A549 treated with GW870086 at 1 μM for 4 hours (cell line): ENCODE results near the gene JMJD8. TPM values are rescaled to one million over a fixed set of nuclear protein-coding genes. Genes with fewer than 3 reads are reported as not detected.

Experiments
- total RNA-seq: library from RNA; stranded (reverse); fragments of 200-300 nt; extraction: Qiagen RNA extraction; gene quantifications from 5 replicates; pipeline ENCODE4 v1.2.3, GENCODE V29; 2022; ENCODE audit warnings: low read depth

Gene JMJD8, protein sequence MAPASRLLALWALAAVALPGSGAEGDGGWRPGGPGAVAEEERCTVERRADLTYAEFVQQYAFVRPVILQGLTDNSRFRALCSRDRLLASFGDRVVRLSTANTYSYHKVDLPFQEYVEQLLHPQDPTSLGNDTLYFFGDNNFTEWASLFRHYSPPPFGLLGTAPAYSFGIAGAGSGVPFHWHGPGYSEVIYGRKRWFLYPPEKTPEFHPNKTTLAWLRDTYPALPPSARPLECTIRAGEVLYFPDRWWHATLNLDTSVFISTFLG
- total RNA-seq: 63.9 to 81.6 TPM (median 78.7 TPM) in 5 replicates

GRCh38 chr16:684071-684794, at the start of gene JMJD8:
Gene JMJD8, minus strand, starts transcription at chr16:684334. Its CDS starts 15 bp downstream, at chr16:684319.

GRCh38 chr16:726438-727290, 42.5 kb upstream of the JMJD8 start, which contains the start of the genes CCDC78 and HAGHL:
Gene CCDC78, minus strand, starts transcription at chr16:726443. Its CDS starts 76 bp downstream, at chr16:726367.
Gene HAGHL, plus strand, starts transcription at chr16:727106. Its CDS starts 404 bp downstream, at chr16:727510.

GRCh38 chr16:720990-721764, 37.0 kb upstream of the JMJD8 start, which contains the start of gene ANTKMT:
Gene ANTKMT, plus strand, starts transcription at chr16:721146. Its CDS starts 129 bp downstream, at chr16:721275.

DNA sequence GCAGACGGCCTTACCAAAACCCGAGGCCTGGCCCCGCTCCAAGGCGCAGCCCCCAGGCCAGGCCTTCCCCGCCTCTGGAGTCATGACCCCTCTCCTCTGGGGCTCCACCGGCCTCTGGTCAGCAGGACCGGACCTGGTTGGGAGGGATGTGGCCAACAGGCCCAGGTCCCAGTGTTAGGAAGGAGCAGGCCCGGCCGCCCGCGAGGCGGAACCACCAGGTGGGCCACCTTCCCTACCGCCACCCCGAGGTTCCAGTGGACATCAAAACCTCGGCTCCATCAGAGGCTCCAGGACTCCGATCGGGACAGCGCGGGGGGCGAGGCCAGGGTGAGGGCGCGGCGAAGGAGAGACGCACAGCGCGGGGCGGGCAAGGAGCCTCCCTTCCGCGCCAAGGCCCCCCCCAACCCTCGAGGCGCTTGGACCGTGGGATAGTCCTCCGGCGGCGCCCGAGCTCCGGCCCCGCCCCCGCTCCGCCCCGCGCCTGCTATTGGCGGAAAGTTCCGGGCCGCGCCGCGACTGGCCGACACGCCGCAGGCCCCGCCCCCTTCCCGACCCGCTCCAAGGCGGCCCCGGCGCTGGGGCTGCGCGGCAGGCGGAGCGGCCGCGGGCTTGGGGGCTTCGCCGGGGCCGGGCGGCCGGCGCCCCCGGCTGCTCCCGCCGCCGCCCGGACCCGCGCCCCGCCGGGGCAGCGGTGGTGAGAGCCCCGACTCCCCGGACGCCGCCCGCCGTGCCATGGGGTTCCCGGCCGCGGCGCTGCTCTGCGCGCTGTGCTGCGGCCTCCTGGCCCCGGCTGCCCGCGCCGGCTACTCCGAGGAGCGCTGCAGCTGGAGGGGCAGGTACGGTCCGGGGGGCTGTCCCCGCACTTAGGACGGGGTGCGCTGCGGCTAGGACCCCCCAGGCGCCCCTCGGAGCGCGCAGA, 30.7 kb upstream of the JMJD8 start, which contains the start of gene METRN:
METRN (plus strand) TSS at position 561 of the 919 bp plus-strand sequence; CDS start at position 733, 172 bp downstream.

GRCh38 chr16:705431-706188, 21.5 kb upstream of the JMJD8 start, which contains the start of gene FBXL16:
Gene FBXL16, minus strand, starts transcription at chr16:705801. Its CDS starts 8,396 bp downstream, at chr16:697405.

DNA sequence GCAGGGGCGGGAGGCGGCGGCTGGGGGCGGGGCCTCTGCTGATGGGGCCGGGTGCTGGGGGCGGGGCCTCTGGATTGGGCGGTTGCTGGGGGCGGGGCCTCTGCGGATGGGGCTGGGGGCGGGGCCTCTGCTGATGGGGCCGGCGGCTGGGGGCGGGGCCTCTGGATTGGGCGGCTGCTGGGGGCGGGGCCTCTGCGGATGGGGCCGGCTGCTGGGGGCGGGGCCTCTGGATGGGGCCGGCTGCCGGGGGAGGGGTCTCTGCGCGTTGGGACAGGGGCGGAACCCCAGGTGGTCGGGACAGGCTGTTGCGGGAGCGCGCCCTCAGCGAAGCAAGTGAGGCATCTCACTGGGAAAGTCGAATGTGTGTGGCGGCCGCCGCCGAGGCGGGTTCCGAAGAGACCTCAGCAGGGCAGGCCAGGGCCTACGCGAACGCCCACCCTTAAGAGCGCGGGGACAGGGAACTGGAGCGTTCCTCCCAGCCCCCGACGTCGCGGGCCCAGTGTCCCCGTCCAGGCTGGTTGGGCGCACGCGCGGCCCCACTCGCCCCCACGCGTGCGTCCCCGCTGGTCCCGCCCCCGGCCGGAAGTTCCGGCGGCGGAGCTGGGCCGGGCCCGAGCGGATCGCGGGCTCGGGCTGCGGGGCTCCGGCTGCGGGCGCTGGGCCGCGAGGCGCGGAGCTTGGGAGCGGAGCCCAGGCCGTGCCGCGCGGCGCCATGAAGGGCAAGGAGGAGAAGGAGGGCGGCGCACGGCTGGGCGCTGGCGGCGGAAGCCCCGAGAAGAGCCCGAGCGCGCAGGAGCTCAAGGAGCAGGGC, 4.1 kb downstream of the JMJD8 start, which contains the start of gene STUB1:
STUB1 (plus strand) TSS at position 597 of the 811 bp plus-strand sequence; CDS start at position 713, 116 bp downstream.

DNA sequence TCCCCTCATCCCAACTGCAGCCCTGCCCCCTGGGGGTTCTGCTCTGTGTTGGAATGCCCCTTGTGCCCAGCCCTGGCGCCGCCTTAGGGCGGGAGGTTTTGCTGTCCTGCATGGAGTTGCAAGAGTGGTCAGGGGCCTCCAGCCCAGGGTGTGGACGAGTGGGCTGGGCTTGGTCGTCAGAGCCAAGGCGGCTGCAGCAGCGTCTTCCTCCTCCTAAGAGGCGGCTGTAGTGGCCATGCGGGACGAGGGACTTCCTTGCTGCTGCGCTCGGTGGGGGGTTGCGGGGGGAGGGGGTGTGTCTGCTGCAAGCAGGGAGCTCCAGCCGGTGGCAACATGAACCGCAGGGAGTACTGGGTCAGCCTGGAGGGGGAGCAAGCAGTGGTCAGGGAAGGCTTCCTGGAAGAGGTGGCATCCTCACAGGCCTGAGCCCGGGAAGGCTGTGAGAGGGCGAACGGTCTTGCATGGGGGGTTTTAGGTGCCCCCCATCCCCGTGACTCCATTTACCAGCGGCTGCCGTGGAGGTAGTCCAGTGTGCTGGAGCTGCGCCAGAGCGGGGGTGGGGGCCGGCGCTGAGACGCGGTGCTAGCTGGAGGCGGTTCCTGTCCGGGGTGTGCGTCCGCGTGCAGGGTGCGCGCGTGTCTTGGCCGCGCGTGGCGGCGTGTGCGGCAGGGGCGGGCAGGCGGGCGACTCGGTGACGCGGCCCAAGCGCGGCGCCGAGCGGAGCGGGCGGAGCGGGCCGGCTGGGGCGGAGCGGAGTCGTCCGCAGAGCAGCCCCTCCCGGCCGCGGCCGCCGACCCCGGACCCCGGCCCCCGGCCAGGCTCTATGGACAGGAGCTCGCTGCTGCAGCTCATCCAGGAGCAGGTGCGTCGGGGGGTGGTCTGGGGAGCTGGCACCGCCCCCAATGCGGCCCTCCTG, 8.9 kb downstream of the JMJD8 start, which contains the start of gene RHBDL1:
RHBDL1 (plus strand) TSS at position 704 of the 916 bp plus-strand sequence; CDS start at position 824, 120 bp downstream.

DNA sequence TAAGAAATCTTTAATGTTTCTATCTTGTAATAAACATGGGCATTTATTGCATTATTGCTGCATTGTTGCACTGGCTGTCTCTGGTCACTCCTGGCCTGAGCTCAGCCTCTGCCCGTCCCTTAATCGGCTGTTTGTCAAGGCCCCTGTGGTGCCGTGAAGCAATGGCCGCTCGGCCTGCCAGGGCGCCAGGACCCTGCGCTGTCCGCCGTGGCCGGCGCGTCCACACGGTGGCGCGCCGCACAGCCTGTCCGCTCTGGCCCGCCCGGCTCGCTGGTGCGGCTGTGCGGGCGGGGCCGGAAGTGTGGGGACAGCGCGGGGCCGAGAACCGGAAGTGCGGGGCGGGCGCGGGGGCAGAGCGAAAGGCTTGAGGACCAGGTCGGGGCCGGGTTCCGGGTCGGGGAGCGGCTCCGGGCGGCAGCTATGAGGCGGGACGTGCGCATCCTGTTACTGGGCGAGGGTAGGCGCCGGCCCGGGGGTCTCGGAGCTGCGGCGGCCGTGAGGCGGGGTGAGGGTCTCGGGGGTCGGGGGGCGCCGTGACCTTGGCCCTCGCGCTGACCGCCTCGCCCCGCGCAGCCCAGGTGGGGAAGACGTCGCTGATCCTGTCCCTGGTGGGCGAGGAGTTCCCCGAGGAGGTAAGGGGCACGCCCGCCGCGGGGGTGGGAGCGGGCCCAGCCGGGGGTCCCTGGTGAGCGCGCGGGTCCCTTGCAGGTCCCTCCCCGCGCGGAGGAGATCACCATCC, 16.2 kb downstream of the JMJD8 start, which contains the start of gene RHOT2:
RHOT2 (plus strand) TSS at position 353 of the 739 bp plus-strand sequence; CDS start at position 421, 68 bp downstream.

DNA sequence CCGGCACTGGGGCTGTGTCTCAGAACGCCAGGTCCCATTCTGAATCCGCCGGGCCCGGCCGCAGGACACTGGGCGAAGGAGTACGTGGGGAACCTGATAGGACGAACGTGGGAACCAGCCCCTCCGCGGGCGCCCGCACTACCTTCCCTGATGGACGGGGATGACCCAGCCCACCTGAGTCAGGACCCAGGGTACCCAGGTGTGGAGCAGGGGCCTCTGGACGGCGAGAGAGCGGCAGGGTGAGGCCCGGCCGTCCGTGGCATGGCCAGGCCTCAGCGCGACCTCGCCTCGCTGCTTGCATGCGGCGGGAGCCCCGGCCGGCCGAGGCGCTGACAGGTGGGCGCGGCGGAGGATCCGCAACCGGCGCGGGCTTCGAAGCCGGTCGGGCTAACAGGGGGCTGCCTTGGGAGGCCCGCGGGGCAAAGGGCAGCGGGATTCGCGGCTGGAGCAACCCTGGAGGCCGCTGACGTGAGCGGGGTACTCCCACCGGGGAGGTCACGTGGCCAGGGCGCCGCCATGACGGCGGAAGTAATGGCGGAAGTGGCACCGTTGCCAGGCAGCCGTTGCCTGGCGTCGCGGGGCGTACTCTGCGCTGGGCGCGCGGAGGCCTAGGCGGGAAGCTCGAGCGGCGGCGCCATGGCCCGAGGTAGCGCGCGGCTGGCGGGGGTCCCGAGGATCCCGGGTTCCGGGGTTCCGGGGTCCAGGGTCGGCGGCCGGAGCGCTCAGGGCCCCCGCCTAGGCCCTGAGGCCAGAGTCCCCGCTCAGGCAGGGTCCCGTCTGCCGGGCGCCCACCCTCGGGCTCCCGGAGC, 35.1 kb downstream of the JMJD8 start, which contains the start of gene WDR90:
WDR90 (plus strand) TSS at position 585 of the 809 bp plus-strand sequence; CDS start at position 637, 52 bp downstream.

DNA sequence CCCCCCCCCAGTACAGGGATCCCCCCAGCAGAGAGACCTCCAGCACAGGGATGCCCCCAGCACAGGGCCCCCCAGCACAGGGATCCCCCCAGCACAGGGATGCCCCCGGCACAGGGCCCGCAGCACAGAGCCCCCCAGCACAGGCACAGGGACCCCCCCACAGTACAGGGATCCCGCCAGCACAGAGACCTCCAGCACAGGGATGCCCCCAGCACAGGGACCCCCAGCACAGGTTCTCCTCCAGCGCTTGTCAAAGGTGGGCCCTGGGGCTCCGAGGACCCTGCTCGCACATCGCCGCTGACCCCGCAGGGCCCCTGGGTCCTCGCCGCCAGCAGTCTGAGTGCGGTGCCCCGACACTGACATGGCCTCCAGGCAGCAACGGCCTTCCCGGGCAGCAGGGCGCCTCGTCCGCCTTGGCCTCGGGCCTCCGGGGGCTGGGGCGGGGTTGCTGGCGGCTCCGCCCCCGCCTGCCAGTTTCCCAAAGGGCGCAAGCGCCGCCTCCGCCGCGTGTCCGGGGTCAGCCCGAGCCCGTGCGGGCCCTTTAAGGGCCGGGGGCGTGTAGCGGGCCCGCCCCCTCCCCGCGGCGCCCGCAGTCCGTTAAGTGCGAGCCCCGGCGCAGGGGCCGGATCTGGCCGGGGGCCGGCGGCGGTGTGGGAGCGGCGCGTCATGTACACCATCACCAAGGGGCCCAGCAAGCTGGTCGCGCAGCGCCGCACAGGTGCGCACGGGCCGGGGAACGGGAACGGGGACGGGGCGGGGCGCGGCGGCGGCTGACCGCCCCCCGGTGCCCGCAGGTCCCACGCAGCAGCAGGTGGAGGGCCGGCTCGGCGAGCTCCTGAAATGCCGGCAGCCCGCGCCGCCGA, 42.6 kb downstream of the JMJD8 start, which contains the start of gene MCRIP2:
MCRIP2 (plus strand) TSS at position 503 of the 863 bp plus-strand sequence; CDS start at position 667, 164 bp downstream.

DNA sequence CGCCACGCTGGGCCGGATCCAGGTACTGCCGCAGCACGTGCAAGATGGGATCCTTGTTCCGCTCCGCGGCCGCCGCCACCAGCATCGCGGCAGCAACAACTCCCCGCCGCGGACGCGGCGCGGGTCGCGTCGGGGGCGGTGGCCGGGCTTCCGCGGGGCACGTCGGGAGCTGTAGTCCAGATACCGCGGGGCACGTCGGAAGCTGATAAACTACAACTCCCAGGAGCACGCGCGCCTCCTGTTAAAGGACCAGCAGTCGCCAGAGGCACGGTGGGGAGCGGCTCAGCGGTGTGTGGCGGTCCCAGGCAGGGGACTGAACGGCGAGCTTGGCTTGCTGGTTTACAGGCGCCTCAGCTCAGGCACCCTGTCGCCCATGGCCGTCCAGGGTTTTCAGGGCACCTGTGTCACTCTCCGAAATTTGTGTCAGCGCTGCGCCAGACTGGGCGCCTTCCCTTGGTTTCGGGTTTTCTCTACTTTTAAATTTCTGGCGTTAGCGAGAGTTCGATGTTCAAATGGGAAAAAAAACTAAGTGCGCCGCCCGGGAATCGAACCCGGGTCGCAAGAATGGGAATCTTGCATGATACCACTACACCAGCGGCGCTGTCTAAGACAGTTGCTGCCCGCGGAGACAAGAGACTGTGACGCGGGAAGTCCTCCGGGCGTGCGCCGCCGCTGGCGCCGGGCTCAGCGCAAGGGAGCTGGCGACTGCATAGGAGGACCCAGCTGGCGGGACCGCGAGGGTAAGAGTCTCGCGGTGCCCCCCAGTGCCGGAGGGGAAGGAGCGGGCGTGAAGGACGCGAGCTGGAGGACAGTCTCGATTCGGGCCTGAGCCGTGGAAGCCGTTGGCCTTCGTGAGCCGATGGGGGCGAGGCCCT, 47.7 kb downstream of the JMJD8 start, which contains the start of gene METTL26:
METTL26 (minus strand) TSS at position 100 of the 875 bp plus-strand sequence; CDS start at position 85, 15 bp downstream.

